Measurements from ENCODE around the gene AR. TPM values are rescaled to one million over a fixed set of nuclear protein-coding genes. Genes with fewer than 3 reads are reported as not detected.

AR gene
- total and polyA plus RNA-seq, 2 of the 8 experiments (the other 6 are each of a cell fraction or from before 2014, with no cell fraction given): 7.1 to 10.7 TPM

GRCh38 chrX:67564475-67564874 lies 20.7 kb downstream of the AR start (continued):
- TF ChIP-seq CHD7 (IDR thresholded peaks at IDR 0.05; ENCODE audit: insufficient replicate concordance, low read length) (no peak), CTBP2 (IDR thresholded peaks at IDR 0.05; ENCODE audit: borderline replicate concordance, insufficient read depth, insufficient read length, low read length) (no peak), SIN3A (conservative IDR thresholded peaks at IDR 0.05 in 1 of 2, IDR thresholded peaks at IDR 0.05 in 1 of 2; ENCODE audit: low read depth in 1 of 2, low read length in 2 of 2) (no peak), SAP30 (IDR thresholded peaks at IDR 0.05; ENCODE audit: insufficient read depth, insufficient replicate concordance, low read length) (no peak), TAF7 (optimal IDR thresholded peaks at IDR 0.05; ENCODE audit: borderline replicate concordance, low read depth, low read length) (no peak), HDAC2 (IDR thresholded peaks at IDR 0.05; ENCODE audit: borderline replicate concordance in 1 of 2, low read depth in 2 of 2, low read length in 2 of 2) (no peak), CREB1 (IDR thresholded peaks at IDR 0.05) (no peak)

All from H1 (cell line).